AG09309 (cell line): ENCODE measurements around the gene JUND.

Source experiments
- DNase-seq: peaks from one replicate; pipeline ENCODE4 v3.0.0-alpha.2; 2010; ENCODE audit warnings: low read depth
- H3K4me3 ChIP-seq: 2 replicates; pipeline ENCODE4 v1.5.1; 2011; ENCODE audit warnings: mild to moderate bottlenecking, low read depth, low read length, moderate library complexity; ENCODE audit not compliant: control insufficient read depth
- TF ChIP-seq, protein P1 (sequence below): IDR thresholded peaks from 2 replicates; pipeline ENCODE4 v1.5.1; 2011; ENCODE audit warnings: mild to moderate bottlenecking, low read depth, low read length, inconsistent platforms; ENCODE audit not compliant: insufficient read depth, control insufficient read depth; ENCODE audit errors: missing control alignments

Gene JUND

DNA sequence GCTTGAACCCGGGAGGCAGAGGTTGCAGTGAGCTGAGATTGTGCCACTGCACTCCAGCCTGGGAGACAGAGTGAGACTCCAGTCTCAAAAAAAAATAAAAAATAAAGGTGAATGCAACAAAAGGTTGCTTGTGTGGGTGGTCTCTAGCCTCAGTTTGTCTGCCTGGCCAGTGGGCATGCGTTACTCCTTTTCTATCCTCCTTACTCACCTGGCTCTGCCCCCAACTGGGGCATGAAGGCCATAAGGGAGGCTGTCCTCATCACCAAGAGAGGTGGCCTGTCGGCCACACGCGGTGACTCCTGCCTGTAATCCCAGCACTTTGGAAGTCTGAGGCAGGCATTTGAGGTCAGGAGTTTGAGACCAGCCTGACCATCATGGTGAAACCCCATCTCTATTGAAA lies 1.9 kb upstream of the JUND start:
- DNase-seq = no peak
- TF ChIP-seq, protein P1, sequence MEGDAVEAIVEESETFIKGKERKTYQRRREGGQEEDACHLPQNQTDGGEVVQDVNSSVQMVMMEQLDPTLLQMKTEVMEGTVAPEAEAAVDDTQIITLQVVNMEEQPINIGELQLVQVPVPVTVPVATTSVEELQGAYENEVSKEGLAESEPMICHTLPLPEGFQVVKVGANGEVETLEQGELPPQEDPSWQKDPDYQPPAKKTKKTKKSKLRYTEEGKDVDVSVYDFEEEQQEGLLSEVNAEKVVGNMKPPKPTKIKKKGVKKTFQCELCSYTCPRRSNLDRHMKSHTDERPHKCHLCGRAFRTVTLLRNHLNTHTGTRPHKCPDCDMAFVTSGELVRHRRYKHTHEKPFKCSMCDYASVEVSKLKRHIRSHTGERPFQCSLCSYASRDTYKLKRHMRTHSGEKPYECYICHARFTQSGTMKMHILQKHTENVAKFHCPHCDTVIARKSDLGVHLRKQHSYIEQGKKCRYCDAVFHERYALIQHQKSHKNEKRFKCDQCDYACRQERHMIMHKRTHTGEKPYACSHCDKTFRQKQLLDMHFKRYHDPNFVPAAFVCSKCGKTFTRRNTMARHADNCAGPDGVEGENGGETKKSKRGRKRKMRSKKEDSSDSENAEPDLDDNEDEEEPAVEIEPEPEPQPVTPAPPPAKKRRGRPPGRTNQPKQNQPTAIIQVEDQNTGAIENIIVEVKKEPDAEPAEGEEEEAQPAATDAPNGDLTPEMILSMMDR = no peak
- no peak overlapping the region for H3K4me3 ChIP-seq

DNA sequence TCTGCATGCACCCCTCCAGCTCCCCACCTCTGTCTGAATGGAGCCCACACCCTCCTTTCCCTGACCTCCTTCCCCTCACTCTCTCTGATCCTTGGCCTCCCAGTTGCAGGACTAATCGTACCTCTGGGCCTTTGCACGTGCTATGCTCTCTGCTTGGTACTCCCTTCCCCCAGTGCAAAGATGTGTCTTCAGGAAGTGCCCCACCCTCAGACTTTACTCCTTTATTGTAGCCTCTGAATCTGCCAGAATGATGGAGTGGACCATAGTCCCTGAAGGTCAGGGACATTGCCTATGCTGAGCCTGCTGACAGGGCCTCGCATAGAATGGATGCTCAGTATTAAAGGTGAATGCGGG lies 1.3 kb upstream of the JUND start:
- DNase-seq = no peak
- TF ChIP-seq, protein P1 = no peak
- peak overlapping the region; percentile 65 for H3K4me3 ChIP-seq

DNA sequence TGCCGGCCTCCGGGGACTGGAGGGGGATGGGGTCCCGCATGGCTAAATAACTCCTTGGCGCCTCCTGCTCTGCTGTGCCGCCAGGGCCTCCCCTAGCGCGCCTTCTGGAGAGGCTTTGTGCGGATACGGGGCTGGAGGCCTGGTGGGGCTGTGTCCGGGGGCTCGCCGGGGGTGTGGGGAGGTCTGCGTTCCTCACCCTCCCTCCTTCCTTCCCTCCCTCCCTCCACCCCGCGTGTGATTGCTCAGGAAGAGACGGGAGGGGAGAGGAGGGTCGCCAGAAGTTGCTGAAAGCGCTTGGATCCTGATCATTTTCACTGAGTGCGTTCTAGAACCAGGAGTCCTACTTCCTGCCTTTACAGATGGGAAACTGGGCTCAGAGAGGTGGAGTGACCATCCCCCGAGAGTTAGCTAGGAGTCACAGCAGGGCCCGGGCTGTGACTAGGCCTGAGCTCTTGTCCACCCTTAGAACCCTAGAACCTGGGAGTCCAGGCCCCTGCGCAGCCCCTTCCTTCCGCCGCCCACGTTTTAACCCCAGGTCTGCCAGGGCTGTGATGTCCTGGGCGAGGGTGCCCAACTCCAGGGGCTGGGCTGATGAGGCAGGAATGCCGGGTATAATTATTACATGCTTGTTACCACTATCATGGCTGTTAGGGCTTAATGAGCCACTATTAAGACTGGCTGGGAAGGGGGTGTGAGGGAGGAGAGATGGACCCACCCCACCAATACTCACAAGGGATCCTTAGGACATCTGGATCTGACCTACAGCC lies 782 bp upstream of the JUND start:
- TF ChIP-seq, protein P1 = peak; percentile 27
- DNase-seq = no peak
- peak overlapping the region; percentile 65 for H3K4me3 ChIP-seq

DNA sequence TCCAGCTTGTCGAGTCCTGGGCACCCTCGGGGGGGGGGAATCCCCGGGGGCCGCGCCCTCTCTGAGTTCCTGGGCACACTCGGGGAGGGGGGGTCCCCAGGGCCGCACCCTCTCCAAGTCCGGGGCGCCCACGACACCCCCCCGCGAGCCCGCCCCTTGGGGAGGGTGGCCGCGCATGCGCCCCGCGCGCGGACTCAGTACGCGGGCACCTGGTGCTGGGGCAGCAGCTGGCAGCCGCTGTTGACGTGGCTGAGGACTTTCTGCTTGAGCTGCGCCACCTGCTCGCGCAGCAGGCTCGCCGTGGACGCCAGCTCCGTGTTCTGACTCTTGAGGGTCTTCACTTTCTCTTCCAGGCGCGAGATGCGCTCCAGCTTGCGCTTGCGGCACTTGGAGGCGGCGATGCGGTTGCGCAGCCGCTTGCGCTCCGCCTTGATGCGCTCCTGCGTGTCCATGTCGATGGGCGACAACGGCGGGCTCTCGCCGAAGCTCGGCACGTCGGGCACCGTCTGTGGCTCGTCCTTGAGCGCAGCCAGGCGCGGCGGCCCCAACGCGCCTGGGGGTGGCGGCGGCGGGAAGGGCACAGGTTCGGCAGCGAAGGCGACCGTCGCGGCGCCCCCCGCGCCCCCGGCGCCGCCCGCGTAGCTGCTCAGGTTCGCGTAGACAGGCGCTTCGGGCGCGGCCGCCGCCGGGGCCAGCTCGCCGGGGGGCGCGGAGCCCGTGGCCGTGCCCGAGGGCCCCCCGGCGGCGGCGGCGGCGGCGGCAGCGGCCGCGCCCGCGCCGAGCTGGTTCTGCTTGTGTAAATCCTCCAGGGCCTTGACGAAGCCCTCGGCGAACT lies 958 bp downstream of the JUND start:
- peak overlapping the region; percentile 74 for H3K4me3 ChIP-seq
- no peak for DNase-seq

DNA sequence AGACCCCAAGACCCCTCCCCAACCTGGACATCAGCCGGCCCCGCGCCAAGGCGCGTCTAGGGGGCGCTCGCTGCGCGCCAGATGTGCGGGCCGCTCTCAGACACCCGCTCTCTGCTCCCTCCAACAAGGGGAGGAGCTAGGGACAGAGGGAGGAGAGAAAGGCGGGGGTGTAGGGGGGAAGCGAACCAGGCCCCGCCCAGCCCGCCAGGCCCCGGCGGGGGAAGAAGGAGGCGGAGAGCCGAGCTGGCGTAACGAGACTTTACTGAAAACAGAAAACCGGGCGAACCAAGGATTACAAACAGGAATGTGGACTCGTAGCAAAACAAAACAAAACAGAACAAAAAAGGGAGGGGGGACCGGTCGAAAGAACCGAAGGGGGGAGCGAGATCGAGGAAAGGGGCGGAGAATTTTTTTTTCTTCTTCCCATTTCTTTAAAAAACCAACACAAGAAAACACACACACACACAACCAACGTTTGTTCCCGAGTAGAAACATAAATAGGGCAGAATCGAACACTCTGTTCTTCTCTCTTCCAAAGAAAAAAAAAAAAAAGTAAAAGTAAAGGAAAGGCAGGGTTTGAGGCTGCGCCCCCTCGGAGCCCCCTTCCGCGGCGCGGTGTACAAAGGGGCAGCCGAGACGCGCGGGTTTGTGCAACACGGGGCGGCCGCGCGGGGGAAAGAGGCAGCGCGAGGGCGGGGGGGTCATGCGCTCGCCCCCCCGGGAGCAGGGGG lies 1.7 kb downstream of the JUND start:
- H3K4me3 ChIP-seq = peak overlapping the region; percentile 74
- peak; percentile 85 for DNase-seq
- TF ChIP-seq, protein P1 = peak; percentile 95

More for the DNA sequence above, 958 bp downstream of the JUND start:
- TF ChIP-seq, protein P1 = no peak

DNA sequence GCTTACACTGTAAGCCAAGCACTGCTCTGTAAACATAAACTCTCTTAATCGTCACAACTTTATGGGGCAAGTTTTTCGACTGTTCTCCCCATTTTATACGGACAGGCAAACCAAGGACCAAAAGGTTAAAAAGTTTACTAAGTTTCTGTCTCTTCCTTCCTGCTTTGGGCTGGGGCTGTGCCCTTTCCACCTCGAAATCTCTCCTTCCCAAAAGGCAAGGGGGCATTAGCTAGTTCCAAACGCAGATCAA lies 2.2 kb downstream of the JUND start:
- TF ChIP-seq, protein P1 = no peak
- H3K4me3 ChIP-seq = peak overlapping the region; percentile 74

More for the DNA sequence above, 2.2 kb downstream of the JUND start:
- DNase-seq = no peak
